SJSA1 (cell line): Measurements from ENCODE around the gene SHMT1. TPM values are rescaled to one million over a fixed set of nuclear protein-coding genes. Genes with fewer than 3 reads are reported as not detected.
"Not testable (repeated sequence)": the region's sequence is repeated elsewhere in the genome, so short reads cannot be mapped to it uniquely, and the experiment has no call there.

Experiments
- DNase-seq, 2 experiments: peaks; one replicate each; pipeline ENCODE4 v3.0.0-alpha.2; 2015 to 2020; ENCODE audit warnings: low spot score in 2 of 2, low read depth in 1 of 2
- H3K27ac ChIP-seq: fragments of 250-450 bp; sonication (Bioruptor Pico); 2 replicates; pipeline ENCODE4 v1.5.1; 2020; ENCODE audit warnings: mild to moderate bottlenecking, moderate library complexity
- H3K27me3 ChIP-seq: fragments of 250-450 bp; sonication (Bioruptor Pico); replicated peaks from 2 replicates; pipeline ENCODE4 v1.5.1; 2020; ENCODE audit warnings: mild to moderate bottlenecking, moderate library complexity
- H3K36me3 ChIP-seq: fragments of 250-450 bp; sonication (Bioruptor Pico); 2 replicates; pipeline ENCODE4 v1.5.1; 2020; ENCODE audit warnings: mild to moderate bottlenecking
- H3K4me1 ChIP-seq: fragments of 250-450 bp; sonication (Bioruptor Pico); replicated peaks from 2 replicates; pipeline ENCODE4 v1.6.1; 2021; ENCODE audit warnings: mild to moderate bottlenecking
- H3K4me3 ChIP-seq: fragments of 250-450 bp; sonication (Bioruptor Pico); 2 replicates; pipeline ENCODE4 v1.5.1; 2020; ENCODE audit warnings: mild to moderate bottlenecking
- H3K9me3 ChIP-seq: fragments of 250-450 bp; sonication (Bioruptor Pico); replicated peaks from 2 replicates; pipeline ENCODE4 v1.5.1; 2020; ENCODE audit warnings: mild to moderate bottlenecking
- total RNA-seq: library from RNA; depleted of rRNA; stranded (reverse); fragments of >200 nt; shearing (Covaris generic); gene quantifications from 2 replicates; pipeline ENCODE4 v1.2.3, GENCODE V29; 2014

SHMT1 gene
- total RNA-seq, 1 experiment from 2014 or later, result 23.0 TPM

DNA sequence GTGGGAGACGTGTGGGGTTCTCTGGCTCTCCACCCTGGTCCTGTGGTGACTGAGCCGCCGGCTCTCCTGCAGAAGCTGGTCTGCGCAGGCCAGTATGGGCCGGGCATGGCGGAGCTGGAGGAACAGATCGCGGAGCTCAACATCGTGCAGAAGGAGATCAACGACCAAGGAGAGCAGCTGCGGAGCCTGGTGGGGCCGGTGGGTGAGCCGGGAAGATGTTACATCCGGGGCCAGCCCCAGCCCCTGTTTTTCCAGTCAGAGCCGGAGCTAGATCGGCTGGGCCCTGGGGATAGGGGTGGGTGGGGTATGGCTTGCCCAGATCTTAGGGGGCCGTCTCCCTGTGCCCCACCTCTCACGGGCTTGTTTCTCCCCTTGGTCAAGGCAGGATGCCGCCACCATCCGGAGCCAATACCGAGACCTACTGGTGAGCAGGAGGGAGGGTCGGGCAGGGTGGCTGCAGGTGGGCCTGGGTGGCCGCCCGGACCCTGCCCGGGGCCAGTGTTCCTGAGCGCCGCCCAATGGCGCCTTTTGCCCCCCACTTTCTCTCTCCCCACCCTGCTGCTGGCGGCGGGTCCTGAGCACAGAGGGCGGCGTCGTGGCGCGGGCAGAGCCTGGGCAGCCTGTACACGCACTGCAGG, 19.2 kb upstream of the SHMT1 start:
- no peak overlapping the region for H3K4me3 ChIP-seq
- no peaks in the 10 kb centered on the region for H3K36me3 ChIP-seq
- no peak for DNase-seq
- no peak overlapping the region for H3K27ac ChIP-seq
- no peaks in the 10 kb centered on the region for H3K27me3 ChIP-seq
- H3K9me3 ChIP-seq, result no peaks in the 10 kb centered on the region
- no peaks in the 10 kb centered on the region for H3K4me1 ChIP-seq

DNA sequence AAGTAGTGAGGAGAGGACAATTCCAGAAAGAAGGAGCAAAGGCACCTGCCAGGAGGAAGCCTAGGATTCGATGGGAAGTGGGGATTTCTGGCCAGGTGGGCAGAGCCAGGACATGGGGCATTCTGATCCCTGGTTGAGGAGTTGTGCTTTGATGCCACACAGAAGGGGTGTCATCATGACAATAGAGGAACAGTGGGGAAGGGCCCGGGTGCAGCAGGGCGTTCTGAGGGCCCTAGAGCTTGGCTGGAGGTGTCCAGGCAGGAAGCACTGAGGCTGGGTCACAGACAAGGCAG, 18.5 kb upstream of the SHMT1 start:
- no peak for DNase-seq
- Histone ChIP-seq H3K27me3 (no peaks in the 10 kb centered on the region), H3K9me3 (no peaks in the 10 kb centered on the region), H3K27ac (no peak overlapping the region), H3K4me1 (no peaks in the 10 kb centered on the region), H3K36me3 (no peaks in the 10 kb centered on the region), H3K4me3 (no peak overlapping the region)

DNA sequence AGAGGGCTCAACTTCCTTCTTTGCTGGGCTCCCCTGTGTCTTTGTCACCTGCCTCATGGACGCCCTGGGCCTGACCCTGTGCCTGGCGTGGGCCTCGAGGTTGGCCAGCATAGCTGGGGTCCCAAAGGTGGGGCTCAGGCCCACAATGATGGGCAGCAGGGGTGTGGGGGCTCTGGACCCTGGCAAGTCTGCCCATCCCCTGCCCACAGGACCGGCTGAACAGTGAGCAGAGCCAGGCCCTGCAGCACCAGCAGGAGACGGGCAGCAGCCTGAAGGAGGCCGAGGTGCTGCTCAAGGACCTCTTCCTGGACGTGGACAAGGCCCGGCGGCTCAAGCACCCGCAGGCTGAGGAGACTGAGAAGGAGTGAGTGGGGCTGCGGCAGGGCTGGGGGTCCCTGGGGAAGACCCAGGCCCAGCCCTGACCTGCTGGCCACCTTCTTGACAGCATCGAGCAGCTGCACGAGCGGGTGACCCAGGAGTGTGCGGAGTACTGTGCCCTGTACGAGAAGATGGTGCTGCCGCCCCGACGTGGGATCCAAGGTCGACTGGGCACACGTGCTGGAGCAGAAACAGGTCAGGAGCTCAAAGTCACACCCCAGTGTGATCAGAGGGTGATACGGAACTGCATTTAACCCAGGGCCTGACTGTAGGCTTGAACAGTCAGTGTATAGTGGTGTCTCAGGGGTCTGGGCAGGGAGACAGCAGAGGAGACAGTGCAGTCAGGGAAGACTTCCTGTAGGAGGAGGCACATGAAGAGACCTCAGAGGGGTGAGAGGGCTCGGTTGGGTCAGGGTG, 18.0 kb upstream of the SHMT1 start:
- no peak overlapping the region for H3K27ac ChIP-seq
- no peaks in the 10 kb centered on the region for H3K27me3 ChIP-seq
- no peak for DNase-seq
- H3K4me1 ChIP-seq, result no peaks in the 10 kb centered on the region
- H3K4me3 ChIP-seq, result no peak overlapping the region
- no peaks in the 10 kb centered on the region for H3K9me3 ChIP-seq
- H3K36me3 ChIP-seq, result no peaks in the 10 kb centered on the region

DNA sequence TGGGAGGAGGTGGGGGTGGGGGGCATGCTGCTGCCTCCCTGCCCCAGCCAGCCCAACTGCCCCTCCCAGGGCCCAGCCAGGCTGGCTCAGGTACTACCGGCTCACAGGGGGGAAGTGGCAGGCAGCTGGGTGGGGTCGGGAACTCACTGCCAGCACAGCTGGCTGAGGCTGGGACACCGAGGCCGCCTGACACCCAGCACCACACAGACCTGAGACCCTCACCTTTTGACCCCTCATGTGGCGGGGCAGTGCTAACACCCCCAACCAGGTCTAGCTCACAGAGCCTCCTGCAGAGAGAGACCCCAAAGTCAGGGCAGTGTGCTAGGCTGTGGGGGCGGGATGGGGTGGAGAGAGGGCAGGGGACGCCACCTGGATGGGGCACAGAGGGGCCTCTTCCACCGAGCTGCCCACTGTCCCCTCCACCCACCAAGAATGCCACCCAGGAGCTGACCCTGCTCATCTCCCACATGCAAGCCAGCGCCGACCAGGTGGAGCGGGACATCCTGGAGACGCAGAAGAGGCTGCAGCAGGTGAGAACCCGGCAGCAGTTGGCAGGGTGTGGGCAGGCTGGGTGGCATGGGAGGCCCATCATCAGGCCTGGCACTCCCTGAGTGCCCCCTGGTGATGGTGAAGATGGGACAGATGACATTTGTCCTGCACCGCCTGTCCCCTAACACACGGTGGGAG, 17.3 kb upstream of the SHMT1 start:
- DNase-seq, result no peak
- H3K4me1 ChIP-seq, result no peaks in the 10 kb centered on the region
- H3K36me3 ChIP-seq, result no peaks in the 10 kb centered on the region
- no peaks in the 10 kb centered on the region for H3K27me3 ChIP-seq
- H3K4me3 ChIP-seq, result no peak overlapping the region
- no peaks in the 10 kb centered on the region for H3K9me3 ChIP-seq
- H3K27ac ChIP-seq, result no peak overlapping the region

DNA sequence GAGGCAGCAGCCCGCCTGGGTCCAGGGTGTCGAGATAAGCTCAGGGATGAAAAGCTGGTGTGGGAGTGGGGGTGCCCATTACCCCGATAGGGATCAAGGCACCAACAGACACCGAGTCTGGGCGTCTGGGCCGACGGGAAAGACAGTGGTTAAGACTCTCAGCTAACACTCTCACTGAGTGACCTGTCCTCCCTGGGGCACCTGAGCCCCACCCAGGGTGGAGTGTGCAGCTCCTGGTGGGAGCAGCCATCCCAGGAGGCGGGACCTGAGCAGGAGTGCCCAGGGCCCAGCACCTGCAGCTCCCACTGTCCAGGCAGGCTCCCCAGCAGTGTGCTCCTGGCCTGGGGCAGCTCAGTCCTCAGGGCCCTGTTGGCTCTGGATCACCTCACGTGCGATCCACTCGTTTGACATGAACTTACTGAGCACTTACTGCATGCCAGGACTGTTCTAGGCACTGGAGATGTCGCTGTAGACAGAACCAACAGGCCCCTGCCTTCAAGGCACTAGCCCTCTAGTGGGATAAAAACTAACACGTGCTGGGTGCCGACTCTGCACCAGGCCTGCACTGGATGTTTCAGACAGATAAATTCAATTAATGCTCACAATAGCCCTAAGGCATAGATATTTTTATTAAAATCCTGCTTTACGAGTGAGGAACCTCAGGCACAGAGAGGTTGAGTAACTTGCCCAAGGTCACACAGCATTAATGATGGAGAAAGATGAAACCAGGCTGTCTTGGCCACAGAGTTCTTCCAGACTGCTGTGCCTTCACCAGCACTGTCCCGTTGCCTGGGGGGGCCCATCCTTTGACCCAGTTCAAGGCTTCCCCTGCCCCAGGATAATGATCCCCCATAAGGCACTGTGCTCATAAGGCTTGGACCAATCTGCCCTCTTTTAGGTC, 16.1 kb upstream of the SHMT1 start:
- no peaks in the 10 kb centered on the region for H3K4me1 ChIP-seq

DNA sequence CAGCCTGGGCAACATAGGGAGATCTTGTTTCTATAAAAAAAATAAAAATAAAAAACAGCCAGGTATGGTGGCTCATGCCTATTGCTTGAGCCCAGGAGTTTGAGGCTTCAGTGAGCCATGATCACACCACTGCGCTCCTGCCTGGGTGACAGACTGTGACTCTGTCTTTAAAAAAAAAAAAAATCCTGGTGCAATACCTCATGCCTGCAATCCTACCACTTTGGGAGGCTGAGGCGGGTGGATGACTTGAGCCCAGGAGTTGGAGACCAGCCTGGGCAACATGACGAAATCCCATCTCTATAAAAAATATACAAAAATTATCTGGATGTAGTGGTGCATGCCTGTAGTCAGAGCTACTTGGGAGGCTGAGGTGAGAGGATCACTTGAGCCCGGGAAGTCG, 15.3 kb upstream of the SHMT1 start:
- not testable (repeated sequence) for DNase-seq, H3K36me3 ChIP-seq, H3K27ac ChIP-seq, H3K4me3 ChIP-seq, H3K27me3 ChIP-seq, H3K9me3 ChIP-seq, H3K4me1 ChIP-seq

More for the DNA sequence above, 16.1 kb upstream of the SHMT1 start:
- H3K9me3 ChIP-seq, result no peaks in the 10 kb centered on the region
- DNase-seq, result no peak
- no peaks in the 10 kb centered on the region for H3K27me3 ChIP-seq
- no peaks in the 10 kb centered on the region for H3K36me3 ChIP-seq
- no peak overlapping the region for H3K27ac ChIP-seq
- H3K4me3 ChIP-seq, result no peak overlapping the region

DNA sequence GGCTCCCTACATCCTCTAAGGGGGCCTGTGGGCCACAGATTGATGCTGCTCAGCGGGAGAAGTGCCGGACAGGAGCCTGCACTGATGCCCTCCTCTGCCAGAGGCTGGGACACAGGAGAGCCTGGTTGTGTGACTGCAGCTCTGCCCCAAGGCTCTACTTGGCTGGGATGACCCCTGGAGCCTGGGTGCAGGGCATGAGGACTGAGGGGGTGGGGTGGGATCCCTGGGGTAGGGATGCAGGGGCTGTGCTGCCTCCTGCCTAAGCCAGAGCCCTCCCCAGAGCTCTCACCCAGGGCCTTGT, 14.8 kb upstream of the SHMT1 start:
- no peaks in the 10 kb centered on the region for H3K4me1 ChIP-seq
- DNase-seq, result no peak
- H3K27me3 ChIP-seq, result no peaks in the 10 kb centered on the region
- H3K27ac ChIP-seq, result no peak overlapping the region
- H3K36me3 ChIP-seq, result no peaks in the 10 kb centered on the region
- H3K9me3 ChIP-seq, result no peaks in the 10 kb centered on the region
- H3K4me3 ChIP-seq, result no peak overlapping the region

DNA sequence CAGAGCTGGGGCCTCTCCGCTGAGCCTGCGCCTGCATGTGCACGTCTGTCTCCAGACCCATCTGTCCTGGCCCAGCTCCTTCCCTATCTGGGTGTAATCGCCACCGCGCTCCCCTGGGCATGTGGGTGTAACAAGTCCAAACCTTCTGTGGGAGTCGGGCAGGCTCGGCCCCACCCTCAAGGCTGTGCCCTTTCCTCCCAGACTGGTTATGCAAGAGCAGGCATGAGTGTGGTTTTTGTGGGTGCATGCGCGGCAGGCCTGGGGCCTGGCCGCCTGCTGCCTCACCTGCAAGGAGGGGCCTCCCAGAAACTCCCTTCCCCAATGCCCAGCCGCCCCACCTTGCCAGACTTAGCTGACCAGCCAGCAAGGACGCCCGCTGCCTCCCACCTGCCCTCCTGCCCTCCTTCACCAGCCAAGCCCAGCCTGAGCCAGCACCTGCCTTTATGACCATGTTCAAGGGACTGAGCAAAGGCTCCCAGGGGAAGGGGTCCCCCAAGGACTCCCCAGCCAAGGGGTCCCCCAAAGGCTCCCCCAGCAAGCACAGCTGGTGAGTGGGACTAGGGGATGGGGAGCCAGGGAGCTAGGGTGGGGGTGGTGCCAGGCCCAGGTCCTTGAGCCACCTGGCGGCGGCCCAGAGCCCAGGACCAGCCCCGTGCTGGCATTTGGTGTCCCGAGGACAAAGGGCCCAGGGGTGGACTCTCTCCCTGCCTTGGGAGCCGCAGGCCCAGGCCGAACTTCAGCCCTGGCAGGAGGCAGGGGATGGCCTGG, 14.3 kb upstream of the SHMT1 start, which contains the start of gene EVPLL:
TSS of gene EVPLL (plus strand) at position 342 of the 768 bp plus-strand sequence. CDS start 3,160 bp downstream, outside the sequence.
- Histone ChIP-seq H3K4me3 (no peak within 1 kb of the TSS), H3K36me3 (no peaks in the 10 kb centered on the region), H3K9me3 (no peaks in the 10 kb centered on the region), H3K27me3 (no peaks in the 10 kb centered on the region), H3K27ac (no peak within 1 kb of the TSS), H3K4me1 (no peaks in the 10 kb centered on the region)
- DNase-seq, result no peak

DNA sequence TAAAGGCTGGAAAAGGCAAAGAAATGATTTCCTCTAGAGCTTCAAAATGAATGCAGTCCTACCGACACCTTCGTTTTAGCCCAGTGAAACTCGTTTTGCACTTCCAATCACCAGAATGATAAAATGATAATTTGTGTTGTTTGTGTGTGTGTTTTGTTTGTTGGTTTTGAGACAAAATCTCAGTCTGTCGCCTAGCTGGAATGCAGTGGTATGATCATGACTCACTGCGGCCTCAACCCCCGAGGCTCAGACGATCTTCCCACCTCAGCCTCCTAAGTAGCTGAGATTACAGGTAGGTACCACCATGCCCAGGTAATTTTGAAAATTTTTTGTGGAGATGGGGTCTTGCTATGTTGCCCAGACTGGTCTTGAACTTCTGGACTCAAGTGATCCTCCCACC, 10.9 kb upstream of the SHMT1 start:
- H3K36me3 ChIP-seq, result no peaks in the 10 kb centered on the region

DNA sequence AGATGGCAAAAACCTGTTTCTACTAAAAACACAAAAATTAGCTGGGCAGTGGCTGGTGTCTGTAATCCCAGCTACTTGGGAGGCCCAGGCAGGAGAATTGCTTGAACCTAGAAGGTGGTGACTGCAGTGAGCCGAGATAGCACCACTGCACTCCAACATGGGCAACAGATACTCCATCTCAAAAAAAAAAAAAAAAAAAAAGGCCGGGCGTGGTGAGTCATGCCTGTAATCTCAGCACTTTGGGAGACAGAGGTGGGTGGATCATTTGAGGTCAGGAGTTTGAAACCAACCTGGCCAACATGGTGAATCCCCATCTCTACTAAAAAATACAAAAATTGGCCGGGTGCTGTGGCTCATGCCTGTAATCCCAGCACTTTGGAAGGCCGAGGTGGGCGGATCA, 9.8 kb upstream of the SHMT1 start:
- H3K4me3 ChIP-seq, H3K36me3 ChIP-seq, H3K27ac ChIP-seq, DNase-seq, H3K27me3 ChIP-seq, H3K9me3 ChIP-seq, H3K4me1 ChIP-seq: not testable (repeated sequence)

More for the DNA sequence above, 10.9 kb upstream of the SHMT1 start:
- Histone ChIP-seq H3K4me1 (peaks cover 6% of the 10 kb centered on the region), H3K4me3 (no peak overlapping the region), H3K27me3 (no peaks in the 10 kb centered on the region), H3K27ac (no peak overlapping the region), H3K9me3 (no peaks in the 10 kb centered on the region)
- no peak for DNase-seq

DNA sequence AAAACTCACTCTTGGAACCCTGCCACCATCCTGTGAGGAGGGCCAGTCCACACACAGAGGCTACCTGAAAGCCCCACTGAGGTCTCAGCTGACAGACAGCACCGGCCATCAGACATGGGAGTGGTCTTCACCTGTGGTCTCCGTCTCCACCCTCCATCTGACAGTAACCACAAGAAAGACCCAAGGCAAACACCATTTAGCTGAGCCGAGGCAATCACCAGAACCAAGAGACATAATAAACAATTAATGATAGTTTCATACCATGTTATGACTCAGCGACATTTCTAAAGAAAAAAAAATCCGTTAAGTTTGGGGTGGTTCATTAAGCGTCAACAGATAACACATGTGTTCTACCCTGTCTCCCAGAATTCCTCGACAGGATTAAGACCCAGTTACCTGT, 8.1 kb upstream of the SHMT1 start:
- Histone ChIP-seq H3K27ac (no peak overlapping the region), H3K4me1 (peaks cover 6% of the 10 kb centered on the region), H3K27me3 (no peaks in the 10 kb centered on the region), H3K9me3 (no peaks in the 10 kb centered on the region), H3K4me3 (no peak overlapping the region), H3K36me3 (no peaks in the 10 kb centered on the region)
- DNase-seq, result peak in 1 of 2 experiments; percentile 16

DNA sequence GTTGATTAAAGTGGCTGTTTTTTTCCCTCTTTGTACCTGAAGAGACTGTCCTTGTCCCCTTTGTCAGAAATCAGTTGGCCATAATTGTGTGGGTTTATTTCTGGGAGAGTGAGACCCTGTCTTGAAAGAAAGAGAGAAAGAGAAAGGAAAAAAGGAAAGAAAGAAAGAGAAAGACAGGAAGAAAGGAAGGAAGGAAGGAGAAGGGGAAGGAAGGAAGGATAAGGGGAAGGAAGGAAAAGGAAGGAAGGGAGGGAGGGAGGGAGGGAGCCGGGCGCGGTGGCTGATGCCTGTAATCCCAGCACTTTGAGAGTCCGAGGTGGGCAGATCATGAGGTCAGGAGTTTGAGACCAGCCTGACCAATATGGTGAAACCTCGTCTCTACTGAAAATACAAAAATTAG, 7.4 kb upstream of the SHMT1 start:
- Histone ChIP-seq H3K9me3 (no peaks in the 10 kb centered on the region), H3K4me1 (peaks cover 6% of the 10 kb centered on the region), H3K36me3 (no peaks in the 10 kb centered on the region), H3K27ac (no peak overlapping the region), H3K27me3 (no peaks in the 10 kb centered on the region), H3K4me3 (no peak overlapping the region)
- no peak for DNase-seq

DNA sequence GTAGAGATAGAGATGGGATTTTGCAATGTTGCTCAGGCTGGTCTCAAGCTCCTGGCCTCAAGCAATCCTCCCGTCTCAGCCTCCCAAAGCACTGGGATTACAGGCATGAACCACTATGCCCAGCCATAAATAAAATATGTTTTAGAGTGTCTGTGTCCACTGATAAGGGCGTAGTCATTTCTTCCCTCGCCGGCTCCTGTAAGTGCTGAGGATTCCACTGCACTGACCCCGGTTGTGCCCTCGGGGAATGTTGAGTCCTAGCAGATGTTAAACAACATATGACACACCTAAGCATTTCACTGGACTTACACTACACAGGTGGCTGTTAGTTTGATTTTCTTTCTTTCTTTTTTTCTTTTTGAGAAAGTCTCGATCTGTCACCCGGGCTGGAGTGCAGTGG, 5.6 kb upstream of the SHMT1 start:
- H3K27me3 ChIP-seq, result no peaks in the 10 kb centered on the region
- H3K27ac ChIP-seq, result no peak overlapping the region
- H3K36me3 ChIP-seq, result no peaks in the 10 kb centered on the region
- no peak for DNase-seq
- no peak overlapping the region for H3K4me3 ChIP-seq
- H3K4me1 ChIP-seq, result peaks cover 6% of the 10 kb centered on the region
- no peaks in the 10 kb centered on the region for H3K9me3 ChIP-seq
